Measurements from ENCODE around the gene SLC7A4.

DNA sequence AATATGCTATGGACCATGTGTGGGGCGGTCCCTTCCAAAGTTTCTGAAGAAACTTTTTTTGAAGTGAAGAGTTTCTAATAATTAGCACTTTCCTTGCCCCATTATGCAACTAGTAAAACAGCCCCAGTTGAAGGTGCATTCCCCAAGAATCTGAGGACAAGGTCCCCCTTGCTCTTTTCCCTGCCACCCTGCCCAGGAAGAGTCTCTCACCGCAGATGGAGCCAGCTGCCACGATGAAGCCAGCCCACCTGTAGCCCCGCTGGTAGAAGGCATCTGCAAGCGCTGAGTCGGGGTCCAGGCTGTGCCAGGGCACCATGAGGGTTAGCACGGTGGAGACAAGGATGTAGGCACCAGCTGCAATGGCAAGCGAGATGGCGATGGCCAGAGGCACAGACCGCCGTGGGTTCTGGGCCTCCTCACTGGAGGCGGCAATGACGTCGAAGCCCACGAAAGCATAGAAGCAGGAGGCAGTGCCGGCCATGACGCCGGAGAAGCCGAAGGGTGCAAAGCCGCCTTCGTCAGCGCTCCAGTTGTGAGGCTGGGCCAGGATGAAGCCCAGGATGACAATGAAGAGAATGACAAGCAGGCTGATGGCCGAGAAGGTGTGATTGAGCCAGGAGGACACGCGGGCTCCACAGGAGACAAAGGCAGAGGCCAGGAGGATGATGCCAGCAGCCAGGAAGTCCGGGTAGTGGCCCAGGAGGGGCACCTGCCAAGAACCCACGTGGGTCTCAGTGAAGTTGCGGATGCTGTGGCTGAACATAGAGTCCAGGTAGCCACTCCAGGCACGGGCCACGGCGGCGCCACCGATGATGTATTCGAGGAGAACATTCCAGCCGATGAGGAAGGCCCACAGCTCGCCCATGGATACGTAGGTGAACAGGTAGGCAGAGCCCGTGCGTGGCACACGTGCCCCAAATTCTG lies 1.5 kb downstream of the SLC7A4 start:
- TF ChIP-seq SAP30 (IDR thresholded peaks at IDR 0.05; ENCODE audit: insufficient read depth, insufficient replicate concordance, low read length) (no peak), ZNF274 (IDR thresholded peaks at IDR 0.05; ENCODE audit: borderline replicate concordance, extremely low read depth, low read length) (no peak), EGR1 (IDR thresholded peaks at IDR 0.05; ENCODE audit: borderline replicate concordance, low read depth, low read length) (no peak), POLR2AphosphoS5 (IDR thresholded peaks at IDR 0.05; ENCODE audit: low read depth, low read length) (no peak), FOSL1 (IDR thresholded peaks at IDR 0.05; ENCODE audit: insufficient read depth, low read depth, low read length) (no peak)
- TF ChIP-seq, protein P1, sequence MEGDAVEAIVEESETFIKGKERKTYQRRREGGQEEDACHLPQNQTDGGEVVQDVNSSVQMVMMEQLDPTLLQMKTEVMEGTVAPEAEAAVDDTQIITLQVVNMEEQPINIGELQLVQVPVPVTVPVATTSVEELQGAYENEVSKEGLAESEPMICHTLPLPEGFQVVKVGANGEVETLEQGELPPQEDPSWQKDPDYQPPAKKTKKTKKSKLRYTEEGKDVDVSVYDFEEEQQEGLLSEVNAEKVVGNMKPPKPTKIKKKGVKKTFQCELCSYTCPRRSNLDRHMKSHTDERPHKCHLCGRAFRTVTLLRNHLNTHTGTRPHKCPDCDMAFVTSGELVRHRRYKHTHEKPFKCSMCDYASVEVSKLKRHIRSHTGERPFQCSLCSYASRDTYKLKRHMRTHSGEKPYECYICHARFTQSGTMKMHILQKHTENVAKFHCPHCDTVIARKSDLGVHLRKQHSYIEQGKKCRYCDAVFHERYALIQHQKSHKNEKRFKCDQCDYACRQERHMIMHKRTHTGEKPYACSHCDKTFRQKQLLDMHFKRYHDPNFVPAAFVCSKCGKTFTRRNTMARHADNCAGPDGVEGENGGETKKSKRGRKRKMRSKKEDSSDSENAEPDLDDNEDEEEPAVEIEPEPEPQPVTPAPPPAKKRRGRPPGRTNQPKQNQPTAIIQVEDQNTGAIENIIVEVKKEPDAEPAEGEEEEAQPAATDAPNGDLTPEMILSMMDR (IDR thresholded peaks at IDR 0.05; ENCODE audit: control extremely low read depth in 1 of 3, insufficient read depth in 1 of 3, low read depth in 1 of 3, low read length in 3 of 3), result no peak
- TF ChIP-seq, protein P2, sequence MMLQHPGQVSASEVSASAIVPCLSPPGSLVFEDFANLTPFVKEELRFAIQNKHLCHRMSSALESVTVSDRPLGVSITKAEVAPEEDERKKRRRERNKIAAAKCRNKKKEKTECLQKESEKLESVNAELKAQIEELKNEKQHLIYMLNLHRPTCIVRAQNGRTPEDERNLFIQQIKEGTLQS (IDR thresholded peaks at IDR 0.05; ENCODE audit: insufficient read depth, low read depth, low read length), result no peak

Measured in H1 (cell line).